ENCODE measurements around the gene TSPAN10. TPM values are rescaled to one million over a fixed set of nuclear protein-coding genes. Genes with fewer than 3 reads are reported as not detected.
A peak's percentile ranks its signal among the peaks of the same experiment; 100 is the strongest.

Gene TSPAN10
- total RNA-seq, result 1.2 TPM
- polyA plus RNA-seq, result 0.65 TPM

GRCh38 chr17:81636505-81637288 lies at the start of gene TSPAN10, which contains the start of gene NPLOC4:
Gene TSPAN10 (plus strand): TSS chr17:81637196. CDS start chr17:81642413, 5,217 bp downstream.
Gene NPLOC4 (minus strand): TSS chr17:81637112. CDS start chr17:81636930, 182 bp downstream.
- Histone ChIP-seq H3K4me1 (ENCODE audit: insufficient read depth) (no peaks in the 10 kb centered on the region), H3K4me3 (ENCODE audit: low read depth, low read length) (peak within 1 kb of the TSS; percentile 87), H3K27ac (ENCODE audit: low read depth) (peak within 1 kb of the TSS; percentile 76), H3K36me3 (ENCODE audit: insufficient read depth) (no peaks in the 10 kb centered on the region)
- DNase-seq (ENCODE audit: extremely low spot score), result peak; percentile 60
- WGBS, result under 1% methylated on average over 77 of the region's 77 CpGs

- no peak overlapping the region for H3K27ac ChIP-seq (ENCODE audit: low read depth)
- H3K36me3 ChIP-seq (ENCODE audit: insufficient read depth), result peaks cover 5% of the 10 kb centered on the region
- DNase-seq (ENCODE audit: extremely low spot score), result no peak
- 88% methylated on average over 5 of the region's 5 CpGs for WGBS
- H3K4me3 ChIP-seq (ENCODE audit: low read depth, low read length), result no peak overlapping the region
- H3K4me1 ChIP-seq (ENCODE audit: insufficient read depth), result no peaks in the 10 kb centered on the region
Measured at GRCh38 chr17:81589612-81590011, 47.4 kb upstream of the TSPAN10 start.

GRCh38 chr17:81590121-81590520 lies 46.9 kb upstream of the TSPAN10 start:
- no peak for DNase-seq (ENCODE audit: extremely low spot score)
- H3K36me3 ChIP-seq (ENCODE audit: insufficient read depth), result peaks cover 5% of the 10 kb centered on the region
- 96% methylated on average over 8 of the region's 8 CpGs for WGBS
- no peak overlapping the region for H3K27ac ChIP-seq (ENCODE audit: low read depth)
- no peak overlapping the region for H3K4me3 ChIP-seq (ENCODE audit: low read depth, low read length)
- no peaks in the 10 kb centered on the region for H3K4me1 ChIP-seq (ENCODE audit: insufficient read depth)

GRCh38 chr17:81591971-81592370 lies 45.0 kb upstream of the TSPAN10 start:
- WGBS, result 93% methylated on average over 14 of the region's 14 CpGs
- DNase-seq (ENCODE audit: extremely low spot score), result no peak
- Histone ChIP-seq H3K27ac (ENCODE audit: low read depth) (no peak overlapping the region), H3K4me1 (ENCODE audit: insufficient read depth) (no peaks in the 10 kb centered on the region), H3K4me3 (ENCODE audit: low read depth, low read length) (no peak overlapping the region), H3K36me3 (ENCODE audit: insufficient read depth) (peaks cover 5% of the 10 kb centered on the region)

GRCh38 chr17:81593105-81593871 lies 43.7 kb upstream of the TSPAN10 start:
- Histone ChIP-seq H3K36me3 (ENCODE audit: insufficient read depth) (peaks cover 5% of the 10 kb centered on the region), H3K4me3 (ENCODE audit: low read depth, low read length) (no peak overlapping the region), H3K27ac (ENCODE audit: low read depth) (no peak overlapping the region), H3K4me1 (ENCODE audit: insufficient read depth) (no peaks in the 10 kb centered on the region)
- DNase-seq (ENCODE audit: extremely low spot score), result no peak
- 94% methylated on average over 11 of the region's 11 CpGs for WGBS

- H3K27ac ChIP-seq (ENCODE audit: low read depth), result no peak overlapping the region
- 67% methylated on average over 10 of the region's 10 CpGs for WGBS
- peaks cover 2% of the 10 kb centered on the region for H3K4me1 ChIP-seq (ENCODE audit: insufficient read depth)
- H3K36me3 ChIP-seq (ENCODE audit: insufficient read depth), result peaks cover 3% of the 10 kb centered on the region
- H3K4me3 ChIP-seq (ENCODE audit: low read depth, low read length), result no peak overlapping the region
- no peak for DNase-seq (ENCODE audit: extremely low spot score)
Measured at GRCh38 chr17:81599719-81600486, 37.1 kb upstream of the TSPAN10 start.

- peak; percentile 58 for DNase-seq (ENCODE audit: extremely low spot score)
- no peak overlapping the region for H3K4me3 ChIP-seq (ENCODE audit: low read depth, low read length)
- no peak overlapping the region for H3K27ac ChIP-seq (ENCODE audit: low read depth)
- WGBS, result 36% methylated on average over 9 of the region's 9 CpGs
- H3K4me1 ChIP-seq (ENCODE audit: insufficient read depth), result peaks cover 2% of the 10 kb centered on the region
- peaks cover 3% of the 10 kb centered on the region for H3K36me3 ChIP-seq (ENCODE audit: insufficient read depth)
Measured at GRCh38 chr17:81601525-81602120, 35.4 kb upstream of the TSPAN10 start.

GRCh38 chr17:81603846-81604610 lies 33.0 kb upstream of the TSPAN10 start:
- Histone ChIP-seq H3K4me3 (ENCODE audit: low read depth, low read length) (no peak overlapping the region), H3K4me1 (ENCODE audit: insufficient read depth) (peaks cover 2% of the 10 kb centered on the region), H3K36me3 (ENCODE audit: insufficient read depth) (peaks cover 9% of the 10 kb centered on the region), H3K27ac (ENCODE audit: low read depth) (no peak overlapping the region)
- 80% methylated on average over 11 of the region's 11 CpGs for WGBS
- DNase-seq (ENCODE audit: extremely low spot score), result no peak

GRCh38 chr17:81607431-81607830 lies 29.6 kb upstream of the TSPAN10 start:
- Histone ChIP-seq H3K4me1 (ENCODE audit: insufficient read depth) (no peaks in the 10 kb centered on the region), H3K36me3 (ENCODE audit: insufficient read depth) (peaks cover 9% of the 10 kb centered on the region), H3K27ac (ENCODE audit: low read depth) (no peak overlapping the region), H3K4me3 (ENCODE audit: low read depth, low read length) (no peak overlapping the region)
- WGBS, result 75% methylated on average over 6 of the region's 6 CpGs
- no peak for DNase-seq (ENCODE audit: extremely low spot score)

GRCh38 chr17:81608082-81608481 lies 28.9 kb upstream of the TSPAN10 start:
- H3K36me3 ChIP-seq (ENCODE audit: insufficient read depth), result peaks cover 9% of the 10 kb centered on the region
- no peak overlapping the region for H3K27ac ChIP-seq (ENCODE audit: low read depth)
- no peak for DNase-seq (ENCODE audit: extremely low spot score)
- WGBS, result 97% methylated on average over 4 of the region's 4 CpGs
- no peaks in the 10 kb centered on the region for H3K4me1 ChIP-seq (ENCODE audit: insufficient read depth)
- no peak overlapping the region for H3K4me3 ChIP-seq (ENCODE audit: low read depth, low read length)

GRCh38 chr17:81608605-81609004 lies 28.4 kb upstream of the TSPAN10 start:
- Histone ChIP-seq H3K27ac (ENCODE audit: low read depth) (no peak overlapping the region), H3K36me3 (ENCODE audit: insufficient read depth) (peaks cover 9% of the 10 kb centered on the region), H3K4me3 (ENCODE audit: low read depth, low read length) (no peak overlapping the region), H3K4me1 (ENCODE audit: insufficient read depth) (no peaks in the 10 kb centered on the region)
- WGBS, result 91% methylated on average over 13 of the region's 13 CpGs
- no peak for DNase-seq (ENCODE audit: extremely low spot score)

- DNase-seq (ENCODE audit: extremely low spot score), result no peak
- peaks cover 6% of the 10 kb centered on the region for H3K36me3 ChIP-seq (ENCODE audit: insufficient read depth)
- H3K27ac ChIP-seq (ENCODE audit: low read depth), result no peak overlapping the region
- WGBS, result 90% methylated on average over 19 of the region's 19 CpGs
- no peak overlapping the region for H3K4me3 ChIP-seq (ENCODE audit: low read depth, low read length)
- no peaks in the 10 kb centered on the region for H3K4me1 ChIP-seq (ENCODE audit: insufficient read depth)
Measured at GRCh38 chr17:81609541-81610311, 27.3 kb upstream of the TSPAN10 start.
